Measurements from ENCODE around the gene CCDC15. TPM values are rescaled to one million over a fixed set of nuclear protein-coding genes. Genes with fewer than 3 reads are reported as not detected.
A peak's percentile ranks its signal among the peaks of the same experiment; 100 is the strongest.

CCDC15 gene
- total RNA-seq, 2 experiments from 2014 or later: 9.2 to 9.7 TPM

- H3K4me3 Mint-ChIP-seq: no peak overlapping the region
- POLR2A ChIA-PET: no interaction called here
- H3K27ac Mint-ChIP-seq: no peak overlapping the region
- peaks cover 26% of the 10 kb centered on the region for H3K27me3 Mint-ChIP-seq
- CTCF ChIA-PET: no interaction called here
- no peaks in the 10 kb centered on the region for H3K36me3 Mint-ChIP-seq (ENCODE audit: low read depth)
- H3K4me1 Mint-ChIP-seq: peaks cover 37% of the 10 kb centered on the region
- no peaks in the 10 kb centered on the region for H3K9me3 Mint-ChIP-seq
- DNase-seq: no peak
Measured at GRCh38 chr11:125068368-125068767, 114.4 kb downstream of the CCDC15 start.

- ChIA-PET CTCF (interaction anchor here (1.0 kb wide), 1 partner anchor 71 kb away, joined by 3 read pairs; no protein-coding TSS in a partner anchor), POLR2A (no interaction called here)
- Mint-ChIP-seq H3K27ac (no peak overlapping the region), H3K27me3 (peaks cover 21% of the 10 kb centered on the region), H3K9me3 (no peaks in the 10 kb centered on the region), H3K4me1 (peaks cover 33% of the 10 kb centered on the region), H3K4me3 (no peak overlapping the region), H3K36me3 (ENCODE audit: low read depth) (no peaks in the 10 kb centered on the region)
- no peak for DNase-seq
Measured at GRCh38 chr11:125069008-125069407, 115.0 kb downstream of the CCDC15 start.

DNA sequence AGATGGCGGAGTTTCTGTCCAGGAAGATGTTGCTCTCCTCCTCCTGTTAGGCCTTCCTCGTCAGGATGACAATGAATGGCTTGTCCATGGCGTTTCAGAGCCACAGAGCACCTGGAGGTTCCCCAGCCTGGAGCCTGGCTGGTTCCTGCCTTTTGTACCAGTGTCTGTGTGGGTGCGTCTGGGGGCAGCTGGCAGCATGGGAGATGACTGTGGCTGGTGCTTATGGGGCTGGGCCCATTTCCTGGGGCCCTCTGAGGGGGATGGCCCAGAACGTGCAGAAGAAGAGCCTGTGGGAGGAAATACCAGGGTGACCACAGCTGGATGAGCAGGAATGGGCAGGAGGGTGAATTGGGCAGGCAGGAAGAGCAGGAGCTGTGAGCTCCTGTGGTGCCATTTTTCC lies 115.8 kb downstream of the CCDC15 start:
- no peaks in the 10 kb centered on the region for H3K36me3 Mint-ChIP-seq (ENCODE audit: low read depth)
- no peak overlapping the region for H3K27ac Mint-ChIP-seq
- ChIA-PET POLR2A (interaction anchor here (1.2 kb wide), 1 partner anchor 116 kb away, joined by 7 read pairs; the partner anchor contains the start of gene CCDC15), CTCF (no interaction called here)
- peaks cover 29% of the 10 kb centered on the region for H3K4me1 Mint-ChIP-seq
- DNase-seq: no peak
- no peak overlapping the region for H3K4me3 Mint-ChIP-seq
- H3K27me3 Mint-ChIP-seq: peaks cover 13% of the 10 kb centered on the region
- no peaks in the 10 kb centered on the region for H3K9me3 Mint-ChIP-seq

GRCh38 chr11:125070699-125071254 lies 116.8 kb downstream of the CCDC15 start:
- peaks cover 4% of the 10 kb centered on the region for H3K27me3 Mint-ChIP-seq
- no peak overlapping the region for H3K4me3 Mint-ChIP-seq
- POLR2A ChIA-PET: interaction anchor here (1.2 kb wide), 1 partner anchor 117 kb away, joined by 7 read pairs; the partner anchor contains the start of gene CCDC15

DNA sequence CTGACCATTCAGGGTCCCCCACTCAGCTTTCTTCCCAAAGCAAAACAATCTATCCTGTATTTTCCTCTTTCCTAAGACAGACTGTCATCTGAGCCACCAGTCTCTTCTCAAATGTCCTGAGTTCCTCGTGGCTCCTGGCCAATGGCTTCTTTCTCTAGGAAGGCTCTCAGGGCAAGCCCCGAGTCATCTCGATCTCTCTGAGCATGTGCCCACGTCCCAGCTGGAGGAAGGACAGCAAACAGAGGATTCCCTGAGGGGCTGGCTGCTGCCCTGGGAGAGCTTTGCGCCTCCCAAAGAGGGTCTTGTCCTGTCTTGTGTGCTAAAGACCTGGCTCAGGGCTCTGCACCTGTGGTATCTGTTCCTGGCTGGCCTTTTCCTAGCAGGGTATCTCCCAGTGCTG lies 117.4 kb downstream of the CCDC15 start:
- peaks cover 29% of the 10 kb centered on the region for H3K4me1 Mint-ChIP-seq

More at GRCh38 chr11:125070699-125071254, 116.8 kb downstream of the CCDC15 start:
- CTCF ChIA-PET: interaction anchor here (0.9 to 1.1 kb wide), 2 partner anchors 40 to 194 kb away, joined by 3 read pairs; no protein-coding TSS in a partner anchor
- peak; percentile 60 for DNase-seq
- Mint-ChIP-seq H3K9me3 (no peaks in the 10 kb centered on the region), H3K4me1 (peaks cover 29% of the 10 kb centered on the region), H3K36me3 (ENCODE audit: low read depth) (no peaks in the 10 kb centered on the region), H3K27ac (peak overlapping the region; percentile 50)

GRCh38 chr11:125071846-125072217 lies 117.8 kb downstream of the CCDC15 start:
- peaks cover 29% of the 10 kb centered on the region for H3K4me1 Mint-ChIP-seq
- ChIA-PET CTCF (interaction anchor here (0.9 to 1.1 kb wide), 2 partner anchors 39 to 195 kb away, joined by 3 read pairs; no protein-coding TSS in a partner anchor), POLR2A (no interaction called here)
- no peak overlapping the region for H3K4me3 Mint-ChIP-seq
- no peaks in the 10 kb centered on the region for H3K36me3 Mint-ChIP-seq (ENCODE audit: low read depth)
- DNase-seq: no peak
- H3K27ac Mint-ChIP-seq: no peak overlapping the region
- H3K9me3 Mint-ChIP-seq: no peaks in the 10 kb centered on the region
- H3K27me3 Mint-ChIP-seq: no peaks in the 10 kb centered on the region

More for the DNA sequence above, 117.4 kb downstream of the CCDC15 start:
- POLR2A ChIA-PET: no interaction called here
- H3K36me3 Mint-ChIP-seq (ENCODE audit: low read depth): no peaks in the 10 kb centered on the region
- peak overlapping the region; percentile 26 for H3K27ac Mint-ChIP-seq
- no peaks in the 10 kb centered on the region for H3K9me3 Mint-ChIP-seq
- no peak for DNase-seq
- H3K27me3 Mint-ChIP-seq: peaks cover under 1% of the 10 kb centered on the region
- H3K4me3 Mint-ChIP-seq: no peak overlapping the region
- CTCF ChIA-PET: interaction anchor here (0.9 to 1.1 kb wide), 2 partner anchors 39 to 195 kb away, joined by 3 read pairs; no protein-coding TSS in a partner anchor

- H3K4me3 Mint-ChIP-seq: no peak overlapping the region
- no peaks in the 10 kb centered on the region for H3K27me3 Mint-ChIP-seq
- peaks cover 29% of the 10 kb centered on the region for H3K4me1 Mint-ChIP-seq
- H3K9me3 Mint-ChIP-seq: no peaks in the 10 kb centered on the region
- H3K36me3 Mint-ChIP-seq (ENCODE audit: low read depth): no peaks in the 10 kb centered on the region
- CTCF ChIA-PET: no interaction called here
- no peak for DNase-seq
- no peak overlapping the region for H3K27ac Mint-ChIP-seq
- POLR2A ChIA-PET: no interaction called here
Measured at GRCh38 chr11:125072218-125072960, 118.4 kb downstream of the CCDC15 start.

GRCh38 chr11:125072961-125073590 lies 119.1 kb downstream of the CCDC15 start:
- H3K4me3 Mint-ChIP-seq: no peak overlapping the region
- CTCF ChIA-PET: no interaction called here
- DNase-seq: no peak
- no peaks in the 10 kb centered on the region for H3K27me3 Mint-ChIP-seq
- no peaks in the 10 kb centered on the region for H3K9me3 Mint-ChIP-seq
- H3K4me1 Mint-ChIP-seq: peaks cover 29% of the 10 kb centered on the region
- no peak overlapping the region for H3K27ac Mint-ChIP-seq
- H3K36me3 Mint-ChIP-seq (ENCODE audit: low read depth): no peaks in the 10 kb centered on the region
- POLR2A ChIA-PET: no interaction called here

- no peak for DNase-seq
Measured at GRCh38 chr11:125073616-125074483, 119.8 kb downstream of the CCDC15 start.

GRCh38 chr11:125074511-125075241 lies 120.7 kb downstream of the CCDC15 start:
- Mint-ChIP-seq H3K4me1 (peaks cover 24% of the 10 kb centered on the region), H3K4me3 (no peak overlapping the region), H3K27me3 (no peaks in the 10 kb centered on the region), H3K9me3 (no peaks in the 10 kb centered on the region), H3K27ac (no peak overlapping the region), H3K36me3 (ENCODE audit: low read depth) (no peaks in the 10 kb centered on the region)
- POLR2A ChIA-PET: interaction anchor here (1.4 kb wide), 1 partner anchor 36 kb away, joined by 3 read pairs; no protein-coding TSS in a partner anchor
- no peak for DNase-seq
- CTCF ChIA-PET: no interaction called here

More at GRCh38 chr11:125073616-125074483, 119.8 kb downstream of the CCDC15 start:
- CTCF ChIA-PET: no interaction called here
- Mint-ChIP-seq H3K4me3 (no peak overlapping the region), H3K9me3 (no peaks in the 10 kb centered on the region), H3K36me3 (ENCODE audit: low read depth) (no peaks in the 10 kb centered on the region), H3K27me3 (no peaks in the 10 kb centered on the region), H3K27ac (no peak overlapping the region), H3K4me1 (peaks cover 29% of the 10 kb centered on the region)
- POLR2A ChIA-PET: no interaction called here

GRCh38 chr11:125075242-125075625 lies 121.2 kb downstream of the CCDC15 start:
- ChIA-PET CTCF (no interaction called here), POLR2A (interaction anchor here (1.4 kb wide), 1 partner anchor 36 kb away, joined by 3 read pairs; no protein-coding TSS in a partner anchor)
- Mint-ChIP-seq H3K4me3 (no peak overlapping the region), H3K27ac (no peak overlapping the region), H3K36me3 (ENCODE audit: low read depth) (no peaks in the 10 kb centered on the region), H3K4me1 (peaks cover 18% of the 10 kb centered on the region), H3K9me3 (no peaks in the 10 kb centered on the region), H3K27me3 (no peaks in the 10 kb centered on the region)
- no peak for DNase-seq

GRCh38 chr11:125075900-125076317 lies 121.9 kb downstream of the CCDC15 start:
- H3K27ac Mint-ChIP-seq: no peak overlapping the region
- H3K36me3 Mint-ChIP-seq (ENCODE audit: low read depth): no peaks in the 10 kb centered on the region
- H3K27me3 Mint-ChIP-seq: no peaks in the 10 kb centered on the region
- CTCF ChIA-PET: no interaction called here
- no peak for DNase-seq
- H3K4me1 Mint-ChIP-seq: peaks cover 11% of the 10 kb centered on the region
- POLR2A ChIA-PET: interaction anchor here (1.4 kb wide), 1 partner anchor 35 kb away, joined by 3 read pairs; no protein-coding TSS in a partner anchor
- H3K9me3 Mint-ChIP-seq: no peaks in the 10 kb centered on the region
- H3K4me3 Mint-ChIP-seq: no peak overlapping the region
